AG20443 (cell line): Measurements from ENCODE around the gene PKIB.
"Not testable (repeated sequence)": the region's sequence is repeated elsewhere in the genome, so short reads cannot be mapped to it uniquely, and the experiment has no call there.

Experiments
- DNase-seq: peaks from one replicate; pipeline ENCODE4 v3.0.0; 2012; ENCODE audit warnings: low spot score, mixed read lengths

PKIB gene

GRCh38 chr6:122609881-122610689 is at the start of gene PKIB:
PKIB (plus strand) TSS chr6:122610405; CDS start chr6:122717795, 107,390 bp downstream.
- DNase-seq: peak; percentile 87

GRCh38 chr6:122563364-122564052 is 46.7 kb upstream of the PKIB start:
- DNase-seq: no peak

- DNase-seq: no peak
Measured at GRCh38 chr6:122564230-122564629, 46.0 kb upstream of the PKIB start.

GRCh38 chr6:122565708-122566107 is 44.5 kb upstream of the PKIB start:
- no peak for DNase-seq

GRCh38 chr6:122567034-122567433 is 43.2 kb upstream of the PKIB start:
- DNase-seq: no peak

- DNase-seq: no peak
Measured at GRCh38 chr6:122568350-122568749, 41.9 kb upstream of the PKIB start.

- no peak for DNase-seq
Measured at GRCh38 chr6:122568797-122569221, 41.4 kb upstream of the PKIB start.

GRCh38 chr6:122569230-122569771 is 40.9 kb upstream of the PKIB start:
- no peak for DNase-seq

GRCh38 chr6:122571888-122572287 is 38.3 kb upstream of the PKIB start:
- DNase-seq: no peak

GRCh38 chr6:122576888-122577287 is 33.3 kb upstream of the PKIB start:
- DNase-seq: no peak

GRCh38 chr6:122578961-122579360 is 31.2 kb upstream of the PKIB start:
- no peak for DNase-seq

GRCh38 chr6:122580737-122581136 is 29.5 kb upstream of the PKIB start:
- no peak for DNase-seq

GRCh38 chr6:122589115-122589514 is 21.1 kb upstream of the PKIB start:
- no peak for DNase-seq

- not testable (repeated sequence) for DNase-seq
Measured at GRCh38 chr6:122598295-122598694, 11.9 kb upstream of the PKIB start.

GRCh38 chr6:122604676-122605075 is 5.5 kb upstream of the PKIB start:
- no peak for DNase-seq

- peak; percentile 21 for DNase-seq
Measured at GRCh38 chr6:122610690-122611455, 668 bp downstream of the PKIB start.

GRCh38 chr6:122612838-122613237 is 2.6 kb downstream of the PKIB start:
- no peak for DNase-seq

GRCh38 chr6:122614303-122614702 is 4.1 kb downstream of the PKIB start:
- no peak for DNase-seq

GRCh38 chr6:122615409-122615808 is 5.2 kb downstream of the PKIB start:
- no peak for DNase-seq

- no peak for DNase-seq
Measured at GRCh38 chr6:122616877-122617276, 6.7 kb downstream of the PKIB start.

- DNase-seq: no peak
Measured at GRCh38 chr6:122619309-122619708, 9.1 kb downstream of the PKIB start.

- no peak for DNase-seq
Measured at GRCh38 chr6:122620428-122620827, 10.2 kb downstream of the PKIB start.
